NCI-H2196 treated with DMSO at 0.1 percent for 48 hours (cell line): ENCODE data around the gene VIM.
"Not testable (repeated sequence)": the region's sequence is repeated elsewhere in the genome, so short reads cannot be mapped to it uniquely, and the experiment has no call there.

ENCODE experiments used
- DNase-seq: peaks from one replicate; lab custom pipeline; 2025; ENCODE audit not compliant: unreplicated experiment; lab: John Stamatoyannopoulos, UW

Gene VIM

DNA sequence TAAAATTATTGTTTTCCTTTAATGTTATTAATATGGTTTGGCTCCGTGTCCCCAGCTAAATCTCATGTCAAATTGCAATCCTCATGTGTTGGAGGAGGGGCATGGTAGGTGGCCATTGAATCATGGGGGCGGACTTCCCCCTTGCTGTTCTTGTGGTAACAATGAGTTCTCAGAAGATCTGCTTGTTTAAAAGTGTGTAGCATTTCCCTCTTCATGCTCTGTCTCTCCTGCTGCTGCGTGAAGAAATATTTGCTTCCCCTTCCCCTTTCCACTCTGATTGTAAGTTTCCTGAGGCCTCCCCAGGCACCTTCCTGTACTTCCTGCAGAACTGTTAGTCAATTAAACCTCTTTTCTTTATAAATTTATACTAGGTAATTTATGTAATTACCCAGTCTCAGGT, 27.5 kb downstream of the VIM start:
- no peak for DNase-seq

DNA sequence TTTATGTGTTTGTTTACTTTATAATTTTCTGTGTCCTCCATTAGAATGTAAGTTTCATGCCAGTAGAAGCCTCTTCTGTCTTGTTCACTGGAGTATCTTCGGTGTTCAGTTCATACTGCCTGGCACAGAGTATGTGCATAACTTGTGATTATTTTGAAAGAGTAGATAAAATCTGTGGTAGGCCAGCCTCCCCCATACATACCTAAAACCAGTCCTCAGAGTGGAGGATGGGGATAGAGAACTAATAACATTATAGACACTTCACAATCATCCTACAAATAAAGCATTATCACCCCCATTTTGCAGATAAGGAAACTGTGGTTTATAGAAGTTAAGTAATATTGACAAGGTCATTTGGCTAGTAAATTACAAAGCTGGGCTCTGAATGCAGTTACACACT, 28.0 kb downstream of the VIM start:
- DNase-seq: no peak

DNA sequence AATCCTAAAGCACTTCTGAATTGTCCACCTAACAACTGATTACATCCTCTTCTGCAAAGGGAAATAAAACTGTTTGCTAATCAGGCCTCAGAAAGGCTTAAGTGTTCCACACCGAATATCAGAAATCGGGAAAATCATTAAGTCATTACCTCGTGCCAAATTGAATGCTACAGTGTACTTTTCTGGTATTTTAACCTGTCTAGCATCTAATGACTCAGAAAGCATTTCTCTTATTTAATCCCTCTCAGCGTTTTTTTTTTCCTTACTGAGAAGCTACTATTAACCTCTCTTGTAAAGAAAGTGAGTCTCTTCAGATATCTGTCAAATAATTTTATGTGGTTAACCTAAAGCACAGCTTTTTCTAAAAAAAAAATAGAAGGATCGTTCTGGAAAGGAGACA, 28.6 kb downstream of the VIM start:
- DNase-seq: no peak

DNA sequence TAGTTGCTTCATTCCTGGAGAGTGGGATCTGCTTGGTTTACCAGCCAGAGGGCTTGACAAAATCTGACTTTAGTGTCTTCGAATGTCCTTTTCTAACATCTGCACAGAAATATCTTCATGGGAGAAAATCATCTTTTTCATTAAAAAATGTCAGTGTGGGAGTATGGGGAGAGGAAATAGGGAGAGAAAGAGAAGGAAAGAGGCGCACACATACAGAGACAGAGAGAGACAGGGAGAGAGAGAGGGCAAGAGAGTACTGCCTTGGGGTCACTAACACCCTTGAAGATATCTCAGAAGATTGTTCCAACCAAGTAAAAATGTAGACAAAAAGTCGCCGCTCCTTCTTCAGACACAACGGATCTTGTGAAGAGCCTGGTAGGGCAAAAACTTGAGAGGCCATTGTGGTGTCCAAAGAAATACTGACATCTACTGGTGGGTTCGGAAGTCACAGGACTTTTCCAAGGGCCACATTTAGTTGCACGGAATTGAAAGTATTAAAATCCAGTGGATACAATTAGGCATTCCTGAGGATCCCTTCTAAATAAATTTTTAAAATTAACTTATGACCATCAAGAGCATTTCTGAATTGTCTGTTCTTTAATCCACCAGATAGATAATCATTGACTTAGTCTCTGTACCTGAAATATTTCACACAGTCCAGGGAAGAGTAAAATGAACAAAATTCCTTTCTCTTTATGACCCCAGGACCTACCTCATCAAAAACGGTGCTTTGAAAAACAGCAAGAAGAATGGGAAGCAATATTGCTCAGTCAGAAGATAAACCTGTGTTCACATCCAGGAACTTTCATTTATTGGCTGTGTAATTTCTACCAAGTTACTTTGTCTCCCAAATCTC, 29.7 kb downstream of the VIM start:
- DNase-seq: no peak

DNA sequence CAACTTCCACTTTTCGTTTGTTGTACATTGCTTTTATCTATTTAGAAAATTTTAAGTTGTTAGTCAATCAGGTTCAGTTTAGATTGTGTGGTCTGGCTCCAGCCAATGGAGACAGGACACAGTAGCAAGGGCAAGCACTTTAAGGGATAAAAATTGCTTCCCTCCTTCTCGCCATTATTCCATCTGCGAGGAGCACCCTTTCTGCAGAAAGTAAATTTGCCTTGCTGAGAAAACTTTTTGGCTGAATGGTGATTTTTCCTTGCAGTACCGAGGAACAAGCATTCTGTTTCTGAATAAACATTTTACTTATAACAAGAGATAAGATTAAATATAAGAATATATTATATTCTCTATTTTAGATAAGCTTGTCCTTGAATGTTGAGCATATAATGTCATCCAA, 34.5 kb downstream of the VIM start:
- no peak for DNase-seq

DNA sequence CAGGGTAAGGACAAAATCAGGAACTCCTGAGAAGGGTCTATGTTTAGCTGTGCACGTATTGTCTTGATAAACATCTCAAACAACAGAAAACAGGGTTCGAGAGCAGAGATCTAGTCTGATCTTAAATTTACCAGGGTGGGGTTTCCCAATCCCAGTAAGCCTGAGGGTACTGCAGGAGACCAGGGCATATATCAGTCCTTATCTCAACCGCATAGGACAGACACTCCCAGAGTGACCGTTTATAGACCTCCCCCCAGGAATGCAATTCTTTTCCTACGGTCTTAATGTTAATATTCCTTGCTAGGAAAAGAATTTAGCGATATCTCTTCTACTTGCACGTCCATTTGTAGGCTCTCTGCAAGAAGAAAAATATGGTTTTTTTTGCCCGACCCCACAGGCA, 35.5 kb downstream of the VIM start:
- DNase-seq: no peak

DNA sequence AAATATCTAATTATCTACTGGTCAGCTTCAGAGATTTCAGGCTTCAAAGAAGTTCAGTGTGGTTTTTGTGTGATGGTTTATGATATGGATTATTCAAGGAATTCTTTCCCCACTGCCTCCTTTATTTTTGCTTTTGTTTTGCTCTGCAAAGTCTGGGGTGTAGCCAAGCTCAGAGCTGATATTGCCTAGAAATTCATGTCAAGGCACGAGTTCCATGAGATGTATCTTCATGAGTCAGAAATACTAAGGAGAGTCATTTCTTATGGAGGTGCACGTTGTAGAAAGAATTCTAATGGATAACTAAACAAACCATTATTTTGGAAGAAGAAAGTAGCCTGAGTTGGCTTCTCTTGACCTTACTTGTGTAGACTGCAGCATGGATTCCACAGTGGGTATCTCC, 37.4 kb downstream of the VIM start:
- DNase-seq: no peak

DNA sequence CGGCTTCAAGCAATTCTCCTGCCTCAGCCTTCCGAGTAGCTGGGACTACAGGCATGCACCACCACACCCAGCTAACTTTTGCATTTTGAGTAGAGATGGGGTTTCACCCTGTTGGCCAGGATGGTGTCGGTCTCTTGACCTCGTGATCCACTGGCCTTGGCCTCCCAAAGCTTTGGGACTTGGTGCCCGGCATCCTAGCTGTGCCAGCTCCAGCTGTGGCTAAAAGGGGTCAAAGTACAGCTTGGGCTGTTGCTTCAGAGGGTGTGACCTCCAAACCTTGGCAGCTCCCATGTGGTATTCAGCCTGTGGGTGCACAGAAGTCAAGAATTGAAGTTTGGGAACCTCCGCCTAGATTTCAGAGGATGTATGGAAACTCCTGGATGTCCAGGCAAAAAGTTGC, 38.5 kb downstream of the VIM start:
- DNase-seq: not testable (repeated sequence)

DNA sequence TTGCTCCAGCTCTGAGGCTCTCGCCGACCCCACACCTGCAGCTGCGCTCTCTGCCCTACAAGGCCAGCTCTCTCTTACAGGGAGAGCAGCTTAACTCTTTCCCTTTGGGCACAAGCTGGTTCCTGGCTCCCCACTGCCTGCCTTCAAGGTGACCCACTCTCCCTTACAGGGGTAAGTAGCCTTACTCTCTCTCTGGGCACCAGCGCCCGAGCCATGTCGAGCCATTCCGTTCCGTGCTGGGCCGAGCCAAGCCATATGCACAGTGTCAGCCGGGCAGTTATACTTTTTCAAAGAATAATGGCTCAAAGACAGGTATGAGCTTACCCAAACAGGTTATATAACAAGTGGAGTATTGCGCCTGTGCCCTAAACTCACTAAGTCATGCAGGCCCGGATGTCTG, 44.6 kb downstream of the VIM start:
- no peak for DNase-seq

DNA sequence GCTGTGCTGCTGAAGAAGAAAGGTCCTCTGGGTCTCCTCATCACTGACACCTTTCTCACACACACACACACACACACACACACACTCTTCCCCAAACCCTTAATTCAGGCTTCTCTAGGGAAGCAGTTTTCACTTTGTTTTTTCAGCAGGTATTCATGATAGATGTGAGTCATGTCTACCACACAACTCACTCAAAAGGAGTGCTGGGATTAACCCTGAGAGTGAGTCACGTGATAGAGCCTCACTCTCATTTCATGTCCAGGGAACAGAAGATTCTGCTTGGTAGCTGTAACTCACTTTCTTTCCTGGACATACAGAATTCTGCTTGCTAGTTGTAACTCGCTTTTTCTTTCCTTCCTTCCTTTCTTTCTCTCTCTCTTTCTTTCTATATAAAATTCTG, 45.4 kb downstream of the VIM start:
- DNase-seq: no peak

DNA sequence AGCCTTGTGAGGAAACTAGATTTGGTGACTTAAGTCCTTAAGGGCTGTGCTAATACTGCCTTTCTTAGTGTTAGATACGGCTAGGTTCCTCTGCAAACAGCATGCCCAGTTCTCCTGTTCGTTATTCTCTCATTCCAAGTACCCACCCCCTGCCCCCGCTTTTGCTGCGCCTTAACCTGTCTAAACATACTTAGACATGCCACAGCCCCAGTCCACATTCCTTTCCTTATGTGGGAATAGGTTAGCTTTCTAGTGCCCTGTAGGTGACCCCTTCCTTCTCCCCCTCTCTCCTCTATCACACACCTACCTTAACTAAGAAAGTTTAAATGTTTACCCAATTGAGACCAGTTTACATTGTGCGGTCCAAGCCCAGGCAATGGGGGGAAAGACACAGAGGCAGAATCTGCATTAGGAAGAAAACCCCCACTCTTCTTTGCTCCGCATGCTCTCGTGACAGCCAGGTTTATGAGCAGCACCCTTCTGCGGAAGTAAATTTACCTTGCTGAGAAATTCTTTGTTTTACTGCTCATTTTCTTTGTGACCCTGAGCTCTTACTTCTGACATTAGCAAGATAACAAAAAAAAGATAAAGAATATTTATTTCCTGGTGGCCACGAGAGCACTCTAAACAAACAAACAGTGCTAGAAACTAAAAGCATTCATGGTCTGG, 48.8 kb downstream of the VIM start:
- no peak for DNase-seq

DNA sequence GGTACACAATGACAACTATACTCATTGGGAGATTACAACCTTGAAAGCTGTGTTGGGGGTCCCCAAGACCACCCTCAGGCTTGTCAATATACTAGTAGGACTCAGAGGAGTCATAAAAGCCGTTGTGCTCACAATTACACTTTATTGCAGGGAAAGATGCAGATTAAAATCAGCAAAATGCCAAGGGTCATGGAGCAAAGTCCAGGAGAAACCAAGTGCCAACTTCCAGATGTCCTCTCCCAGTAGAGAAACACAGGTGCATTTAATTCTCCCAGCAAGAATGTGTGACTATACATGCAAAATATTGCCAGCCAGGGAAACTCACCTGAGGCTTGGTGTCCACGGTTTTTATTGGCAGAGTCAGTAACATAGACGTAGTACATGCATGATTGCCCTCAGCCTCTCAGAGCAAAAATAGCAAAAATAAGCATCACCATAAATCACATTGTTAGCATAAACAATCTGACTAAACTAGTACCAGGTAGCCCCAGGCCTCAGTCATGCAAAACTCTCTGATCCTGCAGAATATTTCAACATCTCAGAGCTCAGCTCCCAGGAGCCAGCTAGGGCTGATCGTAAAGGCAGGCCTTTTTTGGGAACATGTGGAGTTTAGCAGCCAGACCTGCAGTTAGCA, 50.7 kb downstream of the VIM start:
- no peak for DNase-seq

DNA sequence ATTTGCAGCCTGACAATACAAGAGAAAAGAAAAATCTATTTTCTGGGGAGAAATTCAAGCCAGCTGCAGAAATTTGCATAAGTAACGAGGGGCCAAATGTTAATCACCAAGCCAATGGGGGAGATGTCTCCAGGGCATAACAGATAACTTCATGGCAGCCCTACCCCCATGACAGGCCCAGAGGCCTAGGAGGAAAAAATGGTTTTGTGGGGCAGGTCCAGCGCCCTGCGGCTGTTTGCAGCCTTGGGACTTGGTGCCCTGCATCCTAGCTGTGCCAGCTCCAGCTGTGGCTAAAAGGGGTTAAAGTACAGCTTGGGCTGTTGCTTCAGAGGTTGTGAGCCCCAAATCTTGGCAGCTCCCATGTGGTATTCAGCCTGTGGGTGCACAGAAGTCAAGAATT, 54.3 kb downstream of the VIM start:
- DNase-seq: no peak

DNA sequence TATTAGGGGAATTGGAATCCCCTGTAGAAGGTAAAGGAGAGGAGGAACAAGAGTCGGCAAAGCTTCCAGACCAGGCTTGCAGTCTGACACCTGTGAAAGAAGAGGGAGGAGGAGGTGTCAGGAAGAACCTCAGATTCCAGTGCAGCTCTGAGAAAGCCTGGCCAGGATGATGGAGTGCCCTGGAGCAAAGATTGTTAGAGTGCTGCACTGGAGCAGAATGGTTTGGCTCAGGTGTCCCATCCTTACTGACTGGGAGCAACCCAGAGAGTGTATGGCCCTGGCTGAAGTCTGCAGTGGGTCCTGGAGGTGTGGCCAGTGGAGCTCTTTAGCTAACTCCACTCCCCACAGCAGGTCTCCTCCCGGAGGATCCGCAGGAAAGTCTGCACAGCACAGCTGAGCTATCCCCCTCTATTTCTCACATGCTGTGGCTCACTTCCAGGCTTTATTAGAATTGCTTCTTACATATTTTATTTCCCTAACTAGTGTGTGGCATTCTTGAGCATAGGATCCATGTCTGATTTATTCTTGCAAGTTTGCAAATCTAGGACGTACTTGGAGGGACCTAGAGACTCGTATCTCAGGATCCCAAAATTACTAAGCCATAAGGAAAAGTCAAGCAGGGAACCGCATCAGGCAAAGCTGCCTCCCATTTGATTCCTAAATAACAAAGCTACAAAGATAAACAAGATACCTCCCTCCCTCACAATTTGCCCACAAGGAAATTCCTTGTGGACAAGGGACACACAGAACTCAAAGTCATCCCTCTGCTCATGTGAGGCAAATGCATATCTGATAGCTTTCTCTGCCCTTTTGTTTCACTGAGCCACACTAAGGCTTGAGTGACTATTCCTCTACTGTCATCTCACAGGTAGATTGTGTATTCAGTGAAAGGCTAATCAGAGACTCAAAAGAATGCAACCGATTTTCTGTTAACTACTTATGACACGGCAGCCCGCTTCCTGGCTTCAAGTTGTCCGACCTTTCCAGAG, 58.8 kb downstream of the VIM start:
- no peak for DNase-seq
